Ishikawa (cell line): ENCODE data around the gene ASPDH.

Experiments
- CEBPB ChIP-seq: IDR thresholded peaks from 2 replicates; pipeline ENCODE4 v1.6.1; 2012
- CREB1 ChIP-seq: IDR thresholded peaks from 2 replicates; pipeline ENCODE4 v1.6.1; 2012; ENCODE audit warnings: low read depth
- EGR1 ChIP-seq: IDR thresholded peaks from 2 replicates; pipeline ENCODE4 v1.6.1; 2012
- EP300 ChIP-seq: IDR thresholded peaks from 2 replicates; pipeline ENCODE4 v1.6.1; 2012; ENCODE audit warnings: borderline replicate concordance
- FOXM1 ChIP-seq: IDR thresholded peaks from 2 replicates; pipeline ENCODE4 v1.6.1; 2012; ENCODE audit warnings: low read depth, borderline replicate concordance
- MAX ChIP-seq: IDR thresholded peaks from 2 replicates; pipeline ENCODE4 v1.6.1; 2012
- NFIC ChIP-seq: IDR thresholded peaks from 2 replicates; pipeline ENCODE4 v1.6.1; 2012
- RAD21 ChIP-seq: IDR thresholded peaks from 2 replicates; pipeline ENCODE4 v1.6.1; 2012; ENCODE audit warnings: low read depth
- TAF1 ChIP-seq: IDR thresholded peaks from 2 replicates; pipeline ENCODE4 v1.6.1; 2012; ENCODE audit warnings: low read depth, mild to moderate bottlenecking
- TCF12 ChIP-seq: IDR thresholded peaks from 2 replicates; pipeline ENCODE4 v1.6.1; 2012; ENCODE audit warnings: low read depth
- TEAD4 ChIP-seq: IDR thresholded peaks from 2 replicates; pipeline ENCODE4 v1.6.1; 2012
- YY1 ChIP-seq: IDR thresholded peaks from 2 replicates; pipeline ENCODE4 v1.6.1; 2012; ENCODE audit warnings: low read depth
- ZBTB7A ChIP-seq: IDR thresholded peaks from 2 replicates; pipeline ENCODE4 v1.6.1; 2012; ENCODE audit warnings: low read depth
- TF ChIP-seq, protein P1 (sequence below): IDR thresholded peaks from 2 replicates; pipeline ENCODE4 v1.6.1; 2012; ENCODE audit warnings: low read depth, mild to moderate bottlenecking
- TF ChIP-seq, protein P2 (sequence below): IDR thresholded peaks from 2 replicates; pipeline ENCODE4 v1.6.1; 2012

Gene ASPDH

GRCh38 chr19:50509366-50509765 is 4.3 kb downstream of the ASPDH start:
- TF ChIP-seq NFIC (no peak), CEBPB (no peak), EP300 (no peak), EGR1 (no peak), MAX (no peak), RAD21 (no peak), FOXM1 (no peak), YY1 (no peak), TAF1 (no peak), TEAD4 (no peak)
- TF ChIP-seq, protein P1, sequence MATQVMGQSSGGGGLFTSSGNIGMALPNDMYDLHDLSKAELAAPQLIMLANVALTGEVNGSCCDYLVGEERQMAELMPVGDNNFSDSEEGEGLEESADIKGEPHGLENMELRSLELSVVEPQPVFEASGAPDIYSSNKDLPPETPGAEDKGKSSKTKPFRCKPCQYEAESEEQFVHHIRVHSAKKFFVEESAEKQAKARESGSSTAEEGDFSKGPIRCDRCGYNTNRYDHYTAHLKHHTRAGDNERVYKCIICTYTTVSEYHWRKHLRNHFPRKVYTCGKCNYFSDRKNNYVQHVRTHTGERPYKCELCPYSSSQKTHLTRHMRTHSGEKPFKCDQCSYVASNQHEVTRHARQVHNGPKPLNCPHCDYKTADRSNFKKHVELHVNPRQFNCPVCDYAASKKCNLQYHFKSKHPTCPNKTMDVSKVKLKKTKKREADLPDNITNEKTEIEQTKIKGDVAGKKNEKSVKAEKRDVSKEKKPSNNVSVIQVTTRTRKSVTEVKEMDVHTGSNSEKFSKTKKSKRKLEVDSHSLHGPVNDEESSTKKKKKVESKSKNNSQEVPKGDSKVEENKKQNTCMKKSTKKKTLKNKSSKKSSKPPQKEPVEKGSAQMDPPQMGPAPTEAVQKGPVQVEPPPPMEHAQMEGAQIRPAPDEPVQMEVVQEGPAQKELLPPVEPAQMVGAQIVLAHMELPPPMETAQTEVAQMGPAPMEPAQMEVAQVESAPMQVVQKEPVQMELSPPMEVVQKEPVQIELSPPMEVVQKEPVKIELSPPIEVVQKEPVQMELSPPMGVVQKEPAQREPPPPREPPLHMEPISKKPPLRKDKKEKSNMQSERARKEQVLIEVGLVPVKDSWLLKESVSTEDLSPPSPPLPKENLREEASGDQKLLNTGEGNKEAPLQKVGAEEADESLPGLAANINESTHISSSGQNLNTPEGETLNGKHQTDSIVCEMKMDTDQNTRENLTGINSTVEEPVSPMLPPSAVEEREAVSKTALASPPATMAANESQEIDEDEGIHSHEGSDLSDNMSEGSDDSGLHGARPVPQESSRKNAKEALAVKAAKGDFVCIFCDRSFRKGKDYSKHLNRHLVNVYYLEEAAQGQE = no peak

GRCh38 chr19:50508843-50509190 is 4.9 kb downstream of the ASPDH start:
- no peak for TF ChIP-seq YY1
- no peak for TF ChIP-seq EP300
- TF ChIP-seq TAF1 = no peak
- TF ChIP-seq, protein P2, sequence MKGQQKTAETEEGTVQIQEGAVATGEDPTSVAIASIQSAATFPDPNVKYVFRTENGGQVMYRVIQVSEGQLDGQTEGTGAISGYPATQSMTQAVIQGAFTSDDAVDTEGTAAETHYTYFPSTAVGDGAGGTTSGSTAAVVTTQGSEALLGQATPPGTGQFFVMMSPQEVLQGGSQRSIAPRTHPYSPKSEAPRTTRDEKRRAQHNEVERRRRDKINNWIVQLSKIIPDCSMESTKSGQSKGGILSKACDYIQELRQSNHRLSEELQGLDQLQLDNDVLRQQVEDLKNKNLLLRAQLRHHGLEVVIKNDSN = no peak
- no peak for TF ChIP-seq TEAD4
- no peak for TF ChIP-seq FOXM1
- no peak for TF ChIP-seq NFIC
- no peak for TF ChIP-seq MAX
- TF ChIP-seq RAD21 = no peak

DNA sequence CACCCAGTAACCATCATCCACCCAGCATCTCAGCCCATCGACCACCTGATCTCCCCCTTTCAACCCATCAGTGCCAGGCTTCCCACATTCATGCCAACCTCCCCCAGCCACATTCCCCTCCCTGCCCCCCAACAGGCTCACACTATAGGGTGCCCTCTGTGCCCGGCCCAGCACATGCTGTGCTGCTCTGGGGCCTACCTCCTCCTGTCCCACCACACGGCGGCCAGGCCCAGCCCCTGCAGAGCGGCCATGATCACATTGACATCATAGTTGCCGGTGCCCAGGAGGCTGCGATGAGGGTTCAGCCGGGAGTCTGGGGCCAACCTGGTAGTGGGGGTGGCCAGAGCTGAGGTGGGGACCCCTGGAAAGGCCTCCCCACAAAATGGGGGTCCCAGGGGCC is 6.3 kb downstream of the ASPDH start:
- TF ChIP-seq YY1 (no peak), EP300 (no peak), NFIC (no peak), CREB1 (no peak), RAD21 (no peak), ZBTB7A (no peak), TAF1 (no peak), TEAD4 (no peak), CEBPB (no peak), EGR1 (no peak), MAX (no peak), TCF12 (no peak), FOXM1 (no peak)
- TF ChIP-seq, protein P2 = no peak
- TF ChIP-seq, protein P1 = no peak

DNA sequence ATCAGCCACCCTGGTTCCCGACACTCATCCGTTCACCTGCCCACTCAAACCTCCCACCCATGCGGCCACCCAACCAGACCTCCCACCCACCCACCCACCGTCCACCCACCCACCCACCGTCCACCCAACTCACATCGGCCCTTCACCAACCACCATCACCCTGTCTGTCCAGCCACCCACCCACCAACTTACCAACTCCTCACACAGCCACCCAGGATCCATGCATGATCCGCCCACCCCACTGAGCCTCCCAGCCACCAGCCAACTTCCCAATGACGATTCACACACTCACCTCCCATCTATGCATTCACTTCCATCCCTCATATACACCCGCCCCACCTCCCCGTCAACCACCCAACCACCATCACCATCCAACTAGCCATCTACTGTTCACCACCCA is 7.0 kb downstream of the ASPDH start:
- TF ChIP-seq YY1 (no peak), TAF1 (no peak), EP300 (no peak), CEBPB (no peak), ZBTB7A (no peak), CREB1 (no peak), TEAD4 (no peak), NFIC (no peak), EGR1 (no peak)

DNA sequence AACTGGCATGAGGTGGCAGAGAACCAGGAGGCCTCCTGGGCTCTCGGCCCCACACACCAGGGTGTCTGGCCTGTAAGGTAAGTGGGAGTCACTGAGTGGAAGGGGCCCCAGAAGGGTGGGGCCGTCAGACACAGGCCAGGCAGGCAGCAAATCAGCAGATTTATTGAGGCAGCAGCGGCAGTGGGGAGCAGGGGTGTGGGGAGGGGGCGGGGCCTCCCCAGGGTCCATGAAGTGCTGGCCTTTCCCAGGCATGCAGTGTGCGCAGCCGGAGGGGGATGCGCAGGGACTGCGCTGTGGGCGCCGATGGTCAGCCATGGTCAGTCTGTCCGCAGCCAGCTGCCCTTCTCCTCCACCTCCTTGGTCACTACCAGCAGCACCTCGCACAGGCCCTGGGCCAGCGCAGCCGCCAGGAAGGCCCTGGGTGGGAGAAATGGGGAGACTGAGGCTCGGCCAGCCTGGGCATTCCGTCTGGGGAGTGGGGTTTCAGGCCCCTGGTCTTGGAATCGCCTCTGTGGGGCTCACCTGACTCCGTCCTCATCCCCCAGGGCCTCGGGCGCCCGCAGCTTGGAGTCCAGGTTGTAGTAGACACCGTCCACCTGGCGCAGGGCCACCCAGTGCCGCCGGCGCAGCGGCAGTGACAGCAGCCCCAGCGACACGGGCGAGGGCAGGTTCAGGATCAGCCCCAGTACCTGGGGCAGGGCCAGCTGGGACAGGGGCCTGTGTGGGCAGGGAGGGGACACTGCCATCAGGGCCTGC is 7.7 kb downstream of the ASPDH start:
- TF ChIP-seq TAF1 (no peak), EP300 (no peak), ZBTB7A (no peak), CREB1 (no peak), TEAD4 (no peak), TCF12 (no peak), EGR1 (no peak), CEBPB (no peak), RAD21 (no peak), YY1 (no peak), MAX (no peak), NFIC (no peak), FOXM1 (no peak)
- TF ChIP-seq, protein P2 = no peak
- TF ChIP-seq, protein P1 = no peak
